ENCODE results near the gene GNB1L. TPM values are rescaled to one million over a fixed set of nuclear protein-coding genes. Genes with fewer than 3 reads are reported as not detected.
A peak's percentile ranks its signal among the peaks of the same experiment; 100 is the strongest.

The GNB1L gene
- total RNA-seq, 1 donor from 2014 or later = 7.0 TPM

DNA sequence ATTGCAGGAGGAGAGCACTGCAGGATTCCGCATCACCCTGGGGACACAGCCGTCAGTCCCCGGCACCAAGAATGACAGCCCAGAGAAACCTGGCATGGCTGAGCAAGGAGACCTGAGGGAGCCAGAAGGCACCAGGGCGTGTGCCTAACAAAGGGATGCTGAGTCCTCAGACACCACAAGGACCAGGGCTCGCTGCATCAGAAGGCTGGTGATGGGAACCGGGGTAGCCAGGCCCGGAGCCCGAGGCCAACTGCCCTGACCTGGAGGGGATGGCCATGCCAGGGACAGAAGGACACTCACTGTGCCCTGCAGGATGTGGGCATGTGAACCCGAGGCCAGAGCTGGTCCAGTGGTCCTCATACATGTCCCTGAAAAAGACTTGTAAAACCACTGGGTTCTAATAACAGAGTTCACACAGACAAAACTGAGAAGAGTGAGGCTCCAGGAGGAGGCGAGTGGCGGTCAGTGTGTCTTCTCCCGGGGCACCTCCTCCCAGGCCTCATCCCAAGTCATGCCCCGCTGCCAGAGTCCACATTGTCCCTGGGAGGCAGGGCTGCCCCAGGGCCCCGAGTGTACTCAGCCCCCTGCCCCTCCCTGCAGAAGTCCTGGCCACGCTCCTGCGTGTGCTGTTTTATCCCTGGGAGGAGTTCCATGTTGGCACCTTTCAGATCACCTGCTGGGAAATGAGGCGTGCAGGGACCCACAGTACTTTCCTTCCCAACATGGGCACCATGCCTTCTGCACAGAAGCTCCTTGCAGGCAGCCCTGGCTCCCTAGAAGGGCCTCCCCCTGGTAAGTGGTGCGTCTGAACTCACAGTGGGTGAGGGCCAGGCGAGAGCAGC lies 51.6 kb downstream of the GNB1L start:
- Histone ChIP-seq H3K27me3 (ENCODE audit: control insufficient read depth, insufficient read depth, low read length) (peaks cover 3% of the 10 kb centered on the region), H3K4me3 (ENCODE audit: low read depth, low read length) (no peak overlapping the region), H3K36me3 (ENCODE audit: control insufficient read depth, insufficient read depth, low read length) (no peaks in the 10 kb centered on the region)
- TF ChIP-seq, protein P1, sequence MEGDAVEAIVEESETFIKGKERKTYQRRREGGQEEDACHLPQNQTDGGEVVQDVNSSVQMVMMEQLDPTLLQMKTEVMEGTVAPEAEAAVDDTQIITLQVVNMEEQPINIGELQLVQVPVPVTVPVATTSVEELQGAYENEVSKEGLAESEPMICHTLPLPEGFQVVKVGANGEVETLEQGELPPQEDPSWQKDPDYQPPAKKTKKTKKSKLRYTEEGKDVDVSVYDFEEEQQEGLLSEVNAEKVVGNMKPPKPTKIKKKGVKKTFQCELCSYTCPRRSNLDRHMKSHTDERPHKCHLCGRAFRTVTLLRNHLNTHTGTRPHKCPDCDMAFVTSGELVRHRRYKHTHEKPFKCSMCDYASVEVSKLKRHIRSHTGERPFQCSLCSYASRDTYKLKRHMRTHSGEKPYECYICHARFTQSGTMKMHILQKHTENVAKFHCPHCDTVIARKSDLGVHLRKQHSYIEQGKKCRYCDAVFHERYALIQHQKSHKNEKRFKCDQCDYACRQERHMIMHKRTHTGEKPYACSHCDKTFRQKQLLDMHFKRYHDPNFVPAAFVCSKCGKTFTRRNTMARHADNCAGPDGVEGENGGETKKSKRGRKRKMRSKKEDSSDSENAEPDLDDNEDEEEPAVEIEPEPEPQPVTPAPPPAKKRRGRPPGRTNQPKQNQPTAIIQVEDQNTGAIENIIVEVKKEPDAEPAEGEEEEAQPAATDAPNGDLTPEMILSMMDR (IDR thresholded peaks at IDR 0.05; ENCODE audit: insufficient read depth, low read length, poor library complexity, severe bottlenecking) = no peak
- DNase-seq (ENCODE audit: low read depth) = no peak

DNA sequence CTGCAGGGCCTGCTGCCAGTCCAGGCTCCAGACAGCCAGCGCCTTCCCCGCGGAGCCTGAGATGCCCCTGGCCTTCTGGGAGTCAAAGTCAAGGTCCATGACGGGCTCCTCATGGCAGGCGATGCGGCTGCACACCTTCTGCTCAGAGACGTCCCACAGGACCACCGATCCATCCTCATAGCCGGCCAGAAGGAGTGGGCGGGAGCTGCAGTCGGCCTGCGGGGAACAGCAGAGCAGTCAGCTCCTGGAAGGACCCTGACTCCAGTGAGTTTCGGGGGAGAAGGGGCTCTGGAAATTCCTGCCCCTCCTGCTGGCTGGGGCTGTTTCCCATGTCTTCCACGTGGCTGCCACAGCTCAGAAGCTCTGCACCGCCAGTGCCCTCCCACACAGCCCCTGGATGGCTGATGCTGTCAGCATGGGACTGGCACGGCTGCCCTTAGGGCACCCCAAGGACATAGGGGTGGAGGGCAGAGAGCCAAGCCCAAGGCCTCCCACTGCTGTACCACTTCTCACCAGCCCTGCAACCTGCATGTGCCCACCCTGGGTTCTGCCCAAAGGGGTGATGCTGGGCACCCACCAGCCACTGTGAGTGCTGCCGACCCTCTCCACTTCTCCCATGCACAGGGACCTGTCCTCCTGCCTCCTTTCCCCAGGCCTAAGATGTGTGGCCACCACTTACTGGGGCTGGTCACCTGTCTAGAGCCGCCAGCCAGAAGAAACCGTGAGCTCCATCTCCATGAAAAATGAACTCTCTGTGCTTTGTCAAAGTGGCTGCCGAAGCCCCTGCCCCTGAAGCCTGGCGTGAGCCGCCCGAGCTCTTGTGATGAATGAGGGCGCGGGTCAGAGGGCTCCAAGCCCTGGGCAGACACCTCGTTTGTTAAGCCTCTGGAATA lies 52.4 kb downstream of the GNB1L start:
- DNase-seq (ENCODE audit: low read depth) = no peak
- TF ChIP-seq, protein P1 (IDR thresholded peaks at IDR 0.05; ENCODE audit: insufficient read depth, low read length, poor library complexity, severe bottlenecking) = no peak
- Histone ChIP-seq H3K27me3 (ENCODE audit: control insufficient read depth, insufficient read depth, low read length) (peaks cover 3% of the 10 kb centered on the region), H3K36me3 (ENCODE audit: control insufficient read depth, insufficient read depth, low read length) (no peaks in the 10 kb centered on the region), H3K4me3 (ENCODE audit: low read depth, low read length) (no peak overlapping the region)

DNA sequence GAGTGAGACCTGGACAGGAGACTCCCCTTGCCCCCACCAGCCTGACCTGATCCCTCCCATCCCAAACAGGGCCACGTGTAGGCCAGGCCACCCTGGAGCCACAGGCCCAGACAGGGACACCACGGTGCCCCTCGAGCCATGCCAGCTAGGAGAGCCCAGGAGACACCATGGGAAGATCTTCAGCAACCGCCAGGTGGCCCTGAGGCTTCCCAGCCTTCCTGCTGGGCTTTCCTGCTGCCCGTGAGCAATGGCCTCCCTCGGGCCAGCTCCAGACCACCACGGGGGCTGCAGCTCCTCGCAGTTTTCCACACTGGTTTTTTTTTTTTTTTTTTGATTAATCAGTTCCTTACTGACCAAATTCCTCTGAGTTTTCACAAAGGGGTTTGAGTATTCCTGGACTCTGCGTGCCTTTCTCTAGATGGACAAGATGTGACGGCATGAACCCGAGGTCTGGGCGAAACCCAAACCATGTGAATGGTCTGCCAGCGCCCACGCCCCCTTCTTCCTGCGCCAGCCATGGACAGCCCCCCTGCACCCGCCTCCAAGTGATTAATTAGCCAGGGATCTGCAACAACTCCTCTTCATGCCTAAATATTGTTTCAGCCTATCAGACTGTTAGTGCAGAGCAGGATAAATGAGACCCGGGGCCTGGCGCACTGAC lies 53.2 kb downstream of the GNB1L start:
- no peak for DNase-seq (ENCODE audit: low read depth)
- TF ChIP-seq, protein P1 (IDR thresholded peaks at IDR 0.05; ENCODE audit: insufficient read depth, low read length, poor library complexity, severe bottlenecking) = no peak
- Histone ChIP-seq H3K36me3 (ENCODE audit: control insufficient read depth, insufficient read depth, low read length) (no peaks in the 10 kb centered on the region), H3K27me3 (ENCODE audit: control insufficient read depth, insufficient read depth, low read length) (peaks cover 3% of the 10 kb centered on the region), H3K4me3 (ENCODE audit: low read depth, low read length) (no peak overlapping the region)

DNA sequence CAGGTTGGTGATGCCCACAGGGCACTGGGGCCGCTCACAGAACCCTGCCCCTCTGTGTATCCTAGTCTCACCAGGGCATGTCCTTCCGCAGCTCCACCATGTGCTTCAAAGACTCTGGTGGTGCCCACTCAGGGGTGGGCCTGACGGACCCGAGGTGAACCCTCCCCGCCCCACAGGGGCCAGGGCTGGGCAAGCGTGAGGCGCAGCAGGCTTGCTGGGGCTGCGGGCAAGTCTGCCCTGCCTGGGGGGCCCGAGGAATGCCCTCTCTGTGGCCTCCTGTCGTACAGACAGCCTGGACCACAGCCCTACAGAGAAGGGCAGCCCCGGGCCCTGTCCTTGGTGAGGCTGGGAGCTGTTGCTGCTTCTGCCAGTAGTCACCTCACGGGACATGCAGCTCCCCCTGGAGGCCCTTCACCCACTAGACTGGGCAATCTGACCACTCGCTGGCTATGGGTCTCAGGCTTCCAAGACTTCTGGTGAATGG lies 53.9 kb downstream of the GNB1L start:
- Histone ChIP-seq H3K36me3 (ENCODE audit: control insufficient read depth, insufficient read depth, low read length) (no peaks in the 10 kb centered on the region), H3K27me3 (ENCODE audit: control insufficient read depth, insufficient read depth, low read length) (peaks cover 3% of the 10 kb centered on the region), H3K4me3 (ENCODE audit: low read depth, low read length) (no peak overlapping the region)
- DNase-seq (ENCODE audit: low read depth) = no peak
- TF ChIP-seq, protein P1 (IDR thresholded peaks at IDR 0.05; ENCODE audit: insufficient read depth, low read length, poor library complexity, severe bottlenecking) = peak; percentile 37

DNA sequence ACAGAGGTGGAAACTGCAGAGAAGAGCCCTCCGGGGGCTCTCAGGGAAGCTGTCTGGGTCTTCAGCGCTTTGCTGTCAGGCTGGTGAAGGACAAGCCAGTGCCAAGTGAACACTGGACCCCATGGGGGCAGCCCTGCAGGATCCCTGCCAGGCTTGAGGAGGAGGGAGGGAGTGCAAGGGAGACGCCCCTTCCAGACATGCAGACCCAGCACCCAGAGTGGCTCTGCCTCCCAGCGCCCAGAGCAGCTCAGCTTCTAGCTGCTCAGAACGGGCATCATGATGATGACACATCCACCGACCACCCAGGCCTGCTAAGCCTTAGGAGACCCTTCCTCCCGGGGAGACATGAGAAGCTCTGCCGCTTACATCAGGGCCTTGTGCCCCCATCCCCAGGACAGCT lies 54.4 kb downstream of the GNB1L start:
- DNase-seq (ENCODE audit: low read depth) = no peak
- Histone ChIP-seq H3K36me3 (ENCODE audit: control insufficient read depth, insufficient read depth, low read length) (no peaks in the 10 kb centered on the region), H3K4me3 (ENCODE audit: low read depth, low read length) (no peak overlapping the region), H3K27me3 (ENCODE audit: control insufficient read depth, insufficient read depth, low read length) (peaks cover 3% of the 10 kb centered on the region)
- TF ChIP-seq, protein P1 (IDR thresholded peaks at IDR 0.05; ENCODE audit: insufficient read depth, low read length, poor library complexity, severe bottlenecking) = no peak
